Uterine smooth muscle cell (primary cell): ENCODE measurements around the gene GCSH. TPM values are rescaled to one million over a fixed set of nuclear protein-coding genes. Genes with fewer than 3 reads are reported as not detected.

Experiments
- total RNA-seq: library from RNA; depleted of rRNA; stranded (reverse); fragments of >200 nt; gene quantifications from 2 replicates; pipeline ENCODE4 v1.2.3, GENCODE V29; 2014

Gene GCSH
- 29.2 and 35.2 TPM in 2 replicates for total RNA-seq

DNA sequence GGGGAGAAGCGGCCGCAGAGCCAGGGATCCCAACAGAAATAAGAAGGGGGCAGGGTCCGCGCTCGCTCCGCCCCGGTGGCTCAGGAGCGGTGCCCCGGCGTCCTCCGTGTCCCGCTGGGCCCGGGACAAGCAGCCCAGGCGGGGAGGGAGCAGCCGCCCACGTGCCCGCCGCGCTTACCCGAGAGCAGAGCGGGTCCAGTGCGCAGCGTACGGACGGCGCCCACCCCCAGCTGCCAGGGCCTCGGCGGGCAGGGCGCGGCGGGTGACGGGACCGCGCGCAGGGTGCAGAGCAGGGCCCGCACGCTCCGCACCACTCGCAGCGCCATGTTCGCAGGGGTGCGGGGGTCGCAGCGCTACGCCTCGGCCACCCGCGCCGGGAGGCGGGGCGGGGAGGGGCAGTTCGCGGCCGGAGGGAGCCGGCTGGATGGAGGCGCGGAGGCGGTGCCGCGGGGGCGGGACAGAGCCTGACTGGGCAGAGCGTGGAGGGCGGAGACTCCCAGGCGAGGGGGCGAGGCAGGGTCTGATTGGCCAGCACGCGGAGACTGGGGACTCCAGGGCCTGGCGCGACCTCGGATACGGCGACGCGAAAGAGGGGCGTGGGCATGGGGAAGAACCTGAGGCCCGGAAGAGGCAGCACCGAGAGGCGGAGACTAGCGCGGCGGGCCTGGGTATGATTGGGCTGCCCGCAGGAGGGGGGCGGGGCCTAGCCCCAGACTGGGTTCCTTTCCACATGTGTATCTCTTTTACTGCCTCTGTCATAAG lies at the start of gene GCSH:
TSS of gene GCSH (minus strand) at position 443 of the 762 bp plus-strand sequence. CDS start at position 326, 117 bp downstream.

DNA sequence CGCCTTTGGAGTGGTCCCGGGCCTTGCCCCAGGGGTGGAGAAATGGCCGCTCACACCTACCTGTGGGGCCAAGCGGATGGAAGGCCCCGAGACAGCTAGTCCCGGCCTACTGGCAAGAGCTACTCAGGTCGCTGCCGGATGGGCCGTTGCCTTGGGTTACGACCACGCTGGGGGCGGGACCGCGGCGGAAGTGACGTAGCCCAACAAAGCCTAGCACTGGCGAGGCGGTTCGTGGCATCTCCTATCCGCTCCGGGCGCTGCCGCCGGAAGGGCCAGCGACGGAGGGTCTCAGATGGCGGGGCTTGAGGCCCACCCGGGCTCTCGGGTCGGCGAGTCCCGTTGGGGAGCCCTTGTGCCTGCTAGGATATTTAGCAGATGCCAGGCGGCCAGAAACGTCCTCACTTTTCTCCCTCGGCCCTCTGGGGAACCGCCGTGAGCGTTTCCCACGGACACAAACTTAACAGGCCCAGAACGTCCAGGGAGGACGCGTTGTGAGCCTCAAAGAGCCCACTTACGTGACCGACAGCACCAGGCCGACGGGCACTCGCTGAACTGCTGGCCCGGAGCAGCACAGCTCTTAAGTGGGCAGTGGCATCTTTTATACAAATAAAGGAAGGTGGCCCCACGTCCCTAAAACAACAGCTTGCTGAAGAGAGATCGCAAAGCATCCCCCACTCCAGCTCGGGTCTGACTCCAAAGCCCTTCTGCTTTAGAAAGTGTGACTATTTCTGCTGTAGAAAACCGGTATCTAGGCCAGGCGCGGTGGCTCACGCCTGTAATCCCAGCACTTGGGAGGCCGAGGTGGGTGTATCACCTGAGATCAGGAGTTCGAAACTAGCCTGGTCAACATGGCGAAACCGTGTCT lies 18.9 kb downstream of the GCSH start, which contains the start of gene C16orf46:
TSS of gene C16orf46 (minus strand) at position 163 of the 865 bp plus-strand sequence. CDS start 13,283 bp downstream, outside the sequence.

DNA sequence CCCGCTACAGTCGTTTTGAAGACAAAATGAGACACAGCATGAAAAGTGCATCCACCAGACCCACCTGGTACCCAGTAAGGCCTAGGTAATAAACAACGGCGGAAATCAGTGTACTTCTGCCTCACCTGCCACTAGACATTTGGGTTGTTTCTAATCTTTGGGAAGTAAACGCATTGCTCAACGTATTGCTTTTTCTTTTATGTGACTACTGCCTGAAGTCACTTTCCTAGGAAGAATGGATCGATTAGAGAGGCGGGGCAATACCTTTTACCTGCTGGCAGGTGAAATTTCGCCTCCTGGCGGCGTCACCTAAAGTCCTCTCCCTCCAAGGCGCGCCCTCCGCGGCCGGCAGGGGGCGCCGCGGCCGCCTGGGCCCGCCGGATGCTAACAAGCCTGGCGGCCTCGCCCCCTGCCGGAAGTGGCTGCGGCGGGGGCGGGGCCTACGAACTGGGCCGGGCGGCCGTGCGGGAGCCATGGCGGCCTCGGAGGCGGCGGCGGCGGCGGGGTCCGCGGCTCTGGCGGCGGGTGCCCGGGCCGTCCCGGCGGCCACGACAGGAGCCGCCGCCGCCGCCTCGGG lies 60.7 kb downstream of the GCSH start, which contains the start of gene ATMIN:
TSS of gene ATMIN (plus strand) at position 445 of the 577 bp plus-strand sequence. CDS start at position 474, 29 bp downstream.

Other genes starting within 250 kb of the GCSH start
- gene CMC2, start 89.5 kb downstream of the GCSH start, total RNA-seq, result 55.9 and 72.4 TPM in 2 replicates
- gene CENPN, start 89.2 kb downstream of the GCSH start, total RNA-seq, result 33.7 and 81.5 TPM in 2 replicates
- gene ATMIN, start 60.6 kb downstream of the GCSH start, total RNA-seq, result 38.6 and 49.0 TPM in 2 replicates
- 0.25 and 0.55 TPM in 2 replicates for gene C16orf46, start 19.2 kb downstream of the GCSH start, total RNA-seq
- 0.12 TPM in 1 of 2 replicates, not detected in the other for gene BCO1, start 142.3 kb upstream of the GCSH start, total RNA-seq
- gene GAN, start 218.6 kb upstream of the GCSH start, total RNA-seq, result 7.7 and 10.5 TPM in 2 replicates